ENCODE measurements around the gene SAMD9.
"Not testable (repeated sequence)": the region's sequence is repeated elsewhere in the genome, so short reads cannot be mapped to it uniquely, and the experiment has no call there.

SAMD9 gene

GRCh38 chr7:93117852-93118530 lies at the start of gene SAMD9:
Gene SAMD9, minus strand, starts transcription at chr7:93117979. Its CDS starts 11,882 bp downstream, at chr7:93106097.
- peak; percentile 16 for DNase-seq (ENCODE audit: low spot score)

DNA sequence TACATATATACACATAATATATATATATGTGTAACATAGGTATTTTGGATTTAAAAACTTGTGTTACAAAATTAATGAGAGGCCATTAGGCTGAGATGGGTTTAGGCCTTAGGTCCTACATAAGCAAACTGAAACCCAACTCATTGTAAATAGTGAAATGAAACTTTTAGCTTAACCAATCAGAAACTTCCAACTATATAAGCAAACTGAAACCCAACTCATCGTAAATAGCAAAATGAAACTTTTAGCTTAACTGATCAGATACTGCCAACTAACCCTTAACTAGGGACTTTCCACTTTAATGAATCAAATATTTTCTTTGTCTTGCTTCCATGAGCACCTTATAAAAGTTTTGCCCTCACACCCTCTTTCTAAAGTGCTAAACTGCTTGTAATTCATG lies 47.7 kb upstream of the SAMD9 start:
- DNase-seq (ENCODE audit: low spot score), result no peak

GRCh38 chr7:93164766-93165165 lies 47.0 kb upstream of the SAMD9 start:
- no peak for DNase-seq (ENCODE audit: low spot score)

DNA sequence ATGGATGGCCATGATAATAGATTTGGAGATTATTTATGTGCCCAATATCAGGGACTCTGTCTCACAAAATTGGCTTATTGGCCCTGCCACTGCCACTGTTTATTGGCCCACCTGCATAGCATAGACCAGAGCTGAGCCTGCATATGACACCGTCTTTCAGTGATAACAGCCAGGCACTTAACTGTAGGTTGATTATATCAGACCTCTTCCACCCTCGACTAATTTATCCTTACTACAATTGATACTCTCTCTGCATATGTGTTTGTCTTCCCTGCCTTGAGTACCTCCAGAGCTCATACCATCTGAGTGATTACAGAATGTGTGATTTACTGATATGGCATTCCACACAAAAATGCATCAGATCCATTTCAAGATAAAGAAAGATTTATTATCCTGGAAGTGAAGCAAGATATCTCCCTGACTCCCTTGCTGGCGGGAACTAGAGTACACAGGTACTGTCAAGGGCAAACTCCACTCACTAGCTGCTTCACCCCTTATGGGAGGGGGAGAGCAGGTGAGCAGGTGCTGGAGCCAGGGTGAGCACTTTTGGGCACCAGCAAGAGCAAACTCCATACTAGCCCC lies 43.5 kb upstream of the SAMD9 start:
- DNase-seq (ENCODE audit: low spot score), result no peak

DNA sequence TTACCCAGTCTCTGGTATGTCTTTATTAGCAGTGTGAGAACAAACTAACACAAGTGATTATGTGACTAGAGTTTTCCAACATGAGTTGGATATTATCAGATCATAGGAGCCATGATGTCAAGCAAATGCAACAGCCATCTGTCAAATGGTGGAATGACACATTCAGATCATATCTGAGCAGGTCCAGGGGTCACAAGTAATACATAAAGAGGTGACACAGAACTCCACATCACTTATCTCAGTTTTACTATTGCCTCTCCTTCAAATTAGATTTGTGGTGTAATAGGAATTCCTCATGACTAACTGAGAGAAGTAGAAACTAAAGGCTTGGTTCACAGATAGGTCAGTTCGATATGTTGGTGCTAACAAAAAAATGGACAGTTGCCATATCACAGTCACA lies 42.6 kb upstream of the SAMD9 start:
- DNase-seq (ENCODE audit: low spot score), result no peak

- DNase-seq (ENCODE audit: low spot score), result no peak
Measured at GRCh38 chr7:93159490-93159889, 41.7 kb upstream of the SAMD9 start.

- no peak for DNase-seq (ENCODE audit: low spot score)
Measured at GRCh38 chr7:93156884-93157283, 39.1 kb upstream of the SAMD9 start.

GRCh38 chr7:93150200-93150835 lies 32.5 kb upstream of the SAMD9 start:
- no peak for DNase-seq (ENCODE audit: low spot score)

GRCh38 chr7:93148727-93149126 lies 30.9 kb upstream of the SAMD9 start:
- no peak for DNase-seq (ENCODE audit: low spot score)

DNA sequence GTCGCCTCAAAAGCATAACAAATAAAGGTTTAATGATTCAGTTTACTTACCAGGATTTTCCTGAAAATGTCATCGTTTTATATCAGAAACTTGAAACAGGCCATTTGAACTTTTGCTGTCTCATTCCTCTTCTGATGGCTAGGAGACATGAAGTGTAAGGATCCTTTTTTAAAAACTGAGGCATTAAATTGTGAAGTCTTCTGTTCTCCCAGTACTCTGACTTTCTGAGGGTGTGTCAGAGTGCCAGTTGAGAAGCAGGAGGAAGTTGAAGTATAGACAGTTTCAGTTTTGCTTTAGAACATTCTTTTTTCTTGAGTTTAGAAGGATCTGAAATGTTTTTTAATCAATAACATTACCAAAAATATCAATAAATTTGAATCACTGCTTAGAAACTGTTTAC lies 30.4 kb upstream of the SAMD9 start, which contains the start of gene SAMD9L:
Gene SAMD9L, minus strand, starts transcription at position 242 of the 400 bp plus-strand sequence. CDS start 12,414 bp downstream, outside the sequence.
- no peak for DNase-seq (ENCODE audit: low spot score)

GRCh38 chr7:93147363-93147762 lies 29.6 kb upstream of the SAMD9 start:
- DNase-seq (ENCODE audit: low spot score), result no peak

GRCh38 chr7:93146472-93147141 lies 28.8 kb upstream of the SAMD9 start:
- no peak for DNase-seq (ENCODE audit: low spot score)

- peak; percentile 12 for DNase-seq (ENCODE audit: low spot score)
Measured at GRCh38 chr7:93146036-93146435, 28.3 kb upstream of the SAMD9 start.

DNA sequence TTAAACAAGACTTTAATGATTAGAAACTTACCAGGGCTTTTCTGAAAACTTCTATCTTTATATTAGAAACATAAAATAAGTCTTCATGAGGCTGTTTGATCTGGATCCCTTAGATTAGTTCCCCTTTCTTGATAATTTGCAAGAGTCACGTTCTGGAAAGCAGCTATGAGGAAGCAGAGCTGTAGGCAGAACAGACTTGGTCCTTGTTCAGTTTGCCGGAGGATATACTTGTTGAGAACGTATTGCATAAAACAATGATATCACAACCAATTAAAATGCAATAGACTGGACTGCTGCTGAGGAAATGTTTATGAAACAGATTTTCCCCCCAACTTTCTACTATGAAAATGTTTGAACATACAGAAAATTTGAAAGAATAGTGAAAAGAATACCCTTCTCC lies 27.6 kb upstream of the SAMD9 start:
- no peak for DNase-seq (ENCODE audit: low spot score)

GRCh38 chr7:93142127-93142526 lies 24.3 kb upstream of the SAMD9 start:
- DNase-seq (ENCODE audit: low spot score), result no peak

- no peak for DNase-seq (ENCODE audit: low spot score)
Measured at GRCh38 chr7:93140582-93141191, 22.9 kb upstream of the SAMD9 start.

GRCh38 chr7:93138576-93138975 lies 20.8 kb upstream of the SAMD9 start:
- DNase-seq (ENCODE audit: low spot score), result no peak

DNA sequence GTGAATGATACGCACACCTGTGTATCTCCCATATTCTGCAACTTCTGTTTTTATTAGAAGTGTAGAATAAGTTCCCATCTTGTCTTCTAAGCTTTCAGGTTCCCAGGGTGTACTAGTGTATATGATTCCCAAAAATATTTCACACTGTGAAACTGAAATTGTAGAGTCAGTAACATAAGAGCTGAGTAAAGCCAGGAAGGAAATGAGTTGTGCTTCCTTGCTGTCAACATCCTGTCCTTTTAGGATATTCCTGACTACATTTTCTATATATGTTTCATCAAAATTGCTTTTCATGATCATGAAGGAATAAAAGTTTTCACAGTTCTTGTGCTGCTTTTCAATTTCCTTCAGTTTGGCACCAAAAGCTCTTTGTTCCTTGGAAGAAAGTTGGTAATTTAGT lies 15.2 kb upstream of the SAMD9 start:
- DNase-seq (ENCODE audit: low spot score), result no peak

DNA sequence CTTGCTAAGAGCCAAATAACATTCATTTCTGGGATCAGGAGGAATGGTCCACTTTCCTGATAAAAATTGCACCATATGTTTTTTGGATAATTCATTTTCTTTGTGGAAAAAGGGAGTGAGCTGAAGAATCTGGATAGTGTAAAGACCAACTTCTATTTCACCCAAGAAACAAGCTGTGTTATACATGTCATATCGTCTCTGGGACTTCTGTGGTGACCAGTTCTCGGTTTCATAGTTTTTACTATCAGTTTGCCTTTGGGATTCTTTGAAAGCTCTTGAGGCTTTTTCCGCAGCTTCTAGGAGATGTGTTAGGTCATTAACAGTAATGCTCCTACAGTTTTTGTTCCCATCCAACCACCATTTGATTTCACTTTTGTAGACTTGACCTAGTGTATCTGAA lies 14.4 kb upstream of the SAMD9 start:
- DNase-seq (ENCODE audit: low spot score), result no peak

DNA sequence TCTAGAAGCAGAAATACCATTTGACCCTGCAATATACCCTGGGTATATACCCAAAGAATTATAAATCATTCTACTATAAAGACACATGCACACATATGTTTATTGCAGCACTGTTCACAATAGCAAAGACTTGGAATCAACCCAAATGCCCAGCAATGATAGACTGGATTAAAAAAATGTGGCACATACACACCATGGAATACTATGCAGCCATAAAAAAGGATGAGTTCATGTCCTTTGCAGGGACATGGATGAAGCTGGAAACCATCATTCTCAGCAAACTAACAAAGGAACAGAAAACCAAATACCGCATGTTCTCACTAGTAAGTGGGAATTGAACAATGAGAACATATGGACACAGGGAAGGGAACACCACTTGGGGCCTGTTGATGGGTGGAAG lies 9.2 kb upstream of the SAMD9 start:
- DNase-seq (ENCODE audit: low spot score), result not testable (repeated sequence)

DNA sequence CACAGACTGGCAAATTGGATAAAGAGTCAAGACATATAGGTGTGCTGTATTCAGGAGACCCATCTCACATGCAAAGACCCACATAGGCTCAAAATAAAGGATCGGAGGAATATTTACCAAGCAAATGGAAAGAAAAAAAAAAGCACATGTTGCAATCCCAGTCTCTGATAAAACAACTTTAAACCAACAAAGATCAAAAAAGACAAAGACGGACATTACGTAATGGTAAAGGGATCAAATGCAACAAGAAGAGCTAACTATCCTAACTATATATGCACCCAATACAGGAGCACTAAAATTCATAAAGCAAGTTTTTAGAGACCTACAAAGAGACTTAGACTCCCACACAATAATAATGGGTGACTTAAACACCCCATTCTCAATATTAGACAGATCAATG lies 5.8 kb upstream of the SAMD9 start:
- not testable (repeated sequence) for DNase-seq (ENCODE audit: low spot score)

Data from iPS-NIHi11 (cell line).